Fibroblast of skin of right quadriceps (primary cell): ENCODE results near the gene ZNF789.
A peak's percentile ranks its signal among the peaks of the same experiment; 100 is the strongest.
"Not testable (repeated sequence)": the region's sequence is repeated elsewhere in the genome, so short reads cannot be mapped to it uniquely, and the experiment has no call there.

Experiments
- DNase-seq: peaks from one replicate; pipeline ENCODE4 v3.0.0-alpha.2; 2013

ZNF789 gene

GRCh38 chr7:99459087-99459486 is 13.6 kb upstream of the ZNF789 start:
- no peak for DNase-seq

GRCh38 chr7:99460651-99461050 is 12.0 kb upstream of the ZNF789 start:
- no peak for DNase-seq

- no peak for DNase-seq
Observed at GRCh38 chr7:99461221-99461620, 11.5 kb upstream of the ZNF789 start.

GRCh38 chr7:99465421-99465768 is 7.3 kb upstream of the ZNF789 start:
- no peak for DNase-seq

- DNase-seq: no peak
Observed at GRCh38 chr7:99468336-99468918, 4.3 kb upstream of the ZNF789 start.

- DNase-seq: no peak
Observed at GRCh38 chr7:99469381-99470065, 3.2 kb upstream of the ZNF789 start.

- DNase-seq: peak; percentile 61
Observed at GRCh38 chr7:99473315-99473596, 566 bp downstream of the ZNF789 start.

GRCh38 chr7:99476107-99476506 is 3.4 kb downstream of the ZNF789 start:
- no peak for DNase-seq

- DNase-seq: no peak
Observed at GRCh38 chr7:99478464-99479440, 6.1 kb downstream of the ZNF789 start.

- no peak for DNase-seq
Observed at GRCh38 chr7:99485094-99485493, 12.4 kb downstream of the ZNF789 start.

- no peak for DNase-seq
Observed at GRCh38 chr7:99489235-99489634, 16.5 kb downstream of the ZNF789 start.

GRCh38 chr7:99490878-99491277 is 18.2 kb downstream of the ZNF789 start:
- DNase-seq: no peak

GRCh38 chr7:99493823-99494222 is 21.1 kb downstream of the ZNF789 start:
- DNase-seq: no peak

GRCh38 chr7:99497766-99498545 is 25.3 kb downstream of the ZNF789 start:
- DNase-seq: no peak

- DNase-seq: no peak
Observed at GRCh38 chr7:99498546-99498944, 25.9 kb downstream of the ZNF789 start.

- no peak for DNase-seq
Observed at GRCh38 chr7:99499371-99499720, 26.7 kb downstream of the ZNF789 start.

- peak; percentile 91 for DNase-seq
Observed at GRCh38 chr7:99499721-99500636, 27.3 kb downstream of the ZNF789 start, which contains the start of gene ZNF394. ZNF394 (minus strand) TSS chr7:99500281; CDS start chr7:99500093, 188 bp downstream.

GRCh38 chr7:99500637-99501009 is 27.9 kb downstream of the ZNF789 start:
- no peak for DNase-seq

GRCh38 chr7:99501236-99501635 is 28.5 kb downstream of the ZNF789 start:
- DNase-seq: not testable (repeated sequence)

- DNase-seq: no peak
Observed at GRCh38 chr7:99504281-99504602, 31.6 kb downstream of the ZNF789 start.

- DNase-seq: peak; percentile 97
Observed at GRCh38 chr7:99504603-99505323, 32.1 kb downstream of the ZNF789 start, which contains the start of gene ZKSCAN5. ZKSCAN5 (plus strand) TSS chr7:99504662; CDS start chr7:99506045, 1,383 bp downstream.

GRCh38 chr7:99505324-99505662 is 32.6 kb downstream of the ZNF789 start:
- no peak for DNase-seq
